ENCODE data around the gene DDX56.
"Not testable (repeated sequence)": the region's sequence is repeated elsewhere in the genome, so short reads cannot be mapped to it uniquely, and the experiment has no call there.

DDX56 gene

GRCh38 chr7:44604941-44605340 is 31.2 kb upstream of the DDX56 start:
- Histone ChIP-seq H3K9me3 (no peaks in the 10 kb centered on the region), H3K27ac (peak overlapping the region; percentile 97), H3K4me1 (ENCODE audit: control insufficient read depth in 1 of 2, insufficient read depth in 1 of 2, low read depth in 1 of 2, low read length in 1 of 2) (peaks cover 61% of the 10 kb centered on the region in 2 experiments), H3K27me3 (no peaks in the 10 kb centered on the region), H3K4me3 (ENCODE audit: low read depth in 1 of 2, low read length in 1 of 2) (peak overlapping the region; percentile 77 to 97), H3K36me3 (no peaks in the 10 kb centered on the region)
- TF ChIP-seq CTCF (IDR thresholded peaks at IDR 0.05): no peak

- Histone ChIP-seq H3K36me3 (no peaks in the 10 kb centered on the region), H3K27ac (no peak overlapping the region), H3K4me1 (ENCODE audit: control insufficient read depth in 1 of 2, insufficient read depth in 1 of 2, low read depth in 1 of 2, low read length in 1 of 2) (peaks cover 60 to 63% of the 10 kb centered on the region in 2 experiments), H3K9me3 (no peaks in the 10 kb centered on the region), H3K27me3 (no peaks in the 10 kb centered on the region), H3K4me3 (ENCODE audit: low read depth in 1 of 2, low read length in 1 of 2) (no peak overlapping the region)
- TF ChIP-seq CTCF (IDR thresholded peaks at IDR 0.05): no peak
Measured at GRCh38 chr7:44603193-44603592, 29.5 kb upstream of the DDX56 start.

- Histone ChIP-seq H3K4me3 (ENCODE audit: low read depth in 1 of 2, low read length in 1 of 2) (no peak overlapping the region), H3K27me3 (no peaks in the 10 kb centered on the region), H3K27ac (no peak overlapping the region), H3K9me3 (no peaks in the 10 kb centered on the region), H3K4me1 (ENCODE audit: control insufficient read depth in 1 of 2, insufficient read depth in 1 of 2, low read depth in 1 of 2, low read length in 1 of 2) (peaks cover 54 to 58% of the 10 kb centered on the region in 2 experiments), H3K36me3 (no peaks in the 10 kb centered on the region)
- no peak for TF ChIP-seq CTCF (IDR thresholded peaks at IDR 0.05)
Measured at GRCh38 chr7:44602576-44602910, 28.8 kb upstream of the DDX56 start.

- peak overlapping the region; percentile 28 for H3K27ac ChIP-seq
- H3K36me3 ChIP-seq: no peaks in the 10 kb centered on the region
- peaks cover 32 to 34% of the 10 kb centered on the region in 2 experiments for H3K4me1 ChIP-seq (ENCODE audit: control insufficient read depth in 1 of 2, insufficient read depth in 1 of 2, low read depth in 1 of 2, low read length in 1 of 2)
- H3K9me3 ChIP-seq: no peaks in the 10 kb centered on the region
- no peak for TF ChIP-seq CTCF (IDR thresholded peaks at IDR 0.05)
- H3K4me3 ChIP-seq (ENCODE audit: low read depth in 1 of 2, low read length in 1 of 2): no peak overlapping the region
- H3K27me3 ChIP-seq: no peaks in the 10 kb centered on the region
Measured at GRCh38 chr7:44599222-44599621, 25.5 kb upstream of the DDX56 start.

GRCh38 chr7:44597181-44597580 is 23.5 kb upstream of the DDX56 start:
- not testable (repeated sequence) for H3K27ac ChIP-seq; H3K36me3 ChIP-seq; H3K27me3 ChIP-seq; H3K4me3 ChIP-seq (ENCODE audit: low read depth in 1 of 2, low read length in 1 of 2); H3K9me3 ChIP-seq
- peaks cover 23% of the 10 kb centered on the region in 2 experiments for H3K4me1 ChIP-seq (ENCODE audit: control insufficient read depth in 1 of 2, insufficient read depth in 1 of 2, low read depth in 1 of 2, low read length in 1 of 2)

- no peak for TF ChIP-seq CTCF (IDR thresholded peaks at IDR 0.05)
- Histone ChIP-seq H3K4me1 (ENCODE audit: control insufficient read depth in 1 of 2, insufficient read depth in 1 of 2, low read depth in 1 of 2, low read length in 1 of 2) (peaks cover 23 to 33% of the 10 kb centered on the region in 2 experiments), H3K9me3 (no peaks in the 10 kb centered on the region), H3K27me3 (no peaks in the 10 kb centered on the region), H3K36me3 (no peaks in the 10 kb centered on the region), H3K4me3 (ENCODE audit: low read depth in 1 of 2, low read length in 1 of 2) (no peak overlapping the region), H3K27ac (no peak overlapping the region)
Measured at GRCh38 chr7:44595934-44596635, 22.4 kb upstream of the DDX56 start.

Measured in neutrophil (primary cell).